H1 (cell line): ENCODE results near the gene RRAS. TPM values are rescaled to one million over a fixed set of nuclear protein-coding genes. Genes with fewer than 3 reads are reported as not detected.

Experiments used
- CTCF ChIA-PET: fragments of 300-600 bp; sonication (Branson Sonifier 250); formaldehyde crosslinking; loops from one replicate; lab custom pipeline; 2021; ENCODE audit not compliant: partially characterized antibody; lab: Charles Lee
- POLR2A ChIA-PET: fragments of 300-600 bp; sonication (Branson Sonifier 250); formaldehyde crosslinking; loops from one replicate; lab custom pipeline; 2021; ENCODE audit warnings: inconsistent platforms; ENCODE audit not compliant: partially characterized antibody; lab: Charles Lee
- DNase-seq, 2 experiments: peaks; one replicate each; pipeline versions ENCODE4 v3.0.0 to v3.0.0-alpha.2; 2010 to 2022; ENCODE audit warnings: low spot score in 2 of 2, low read depth in 1 of 2, mixed read lengths in 1 of 2
- FAIRE-seq: peaks from 2 replicates; lab custom pipeline; 2011; peaks lifted over from hg19 to GRCh38; lab: Jason Lieb, UNC
- H2AFZ ChIP-seq: 2 replicates; pipeline ENCODE4 v1.8.1; 2012; ENCODE audit warnings: low read length, inconsistent platforms
- H2AK5ac ChIP-seq: 2 replicates; pipeline ENCODE4 v1.6.1; 2013; ENCODE audit warnings: low read depth, low read length
- H2BK120ac ChIP-seq: replicated peaks from 2 replicates; pipeline ENCODE3; 2013; ENCODE audit warnings: low read depth, low read length, inconsistent platforms
- H2BK12ac ChIP-seq: 2 replicates; pipeline ENCODE4 v1.6.1; 2013; ENCODE audit warnings: low read depth, low read length
- H2BK15ac ChIP-seq: 2 replicates; pipeline ENCODE4 v1.6.1; 2013; ENCODE audit warnings: low read length
- H2BK20ac ChIP-seq: 2 replicates; pipeline ENCODE4 v1.6.1; 2013; ENCODE audit warnings: low read length
- H2BK5ac ChIP-seq: 2 replicates; pipeline ENCODE4 v1.6.1; 2013; ENCODE audit warnings: low read depth, low read length
- H3K14ac ChIP-seq: 2 replicates; pipeline ENCODE4 v1.6.1; 2013; ENCODE audit warnings: inconsistent platforms; ENCODE audit not compliant: insufficient read length
- H3K18ac ChIP-seq: 2 replicates; pipeline ENCODE4 v1.6.1; 2013; ENCODE audit warnings: low read length; ENCODE audit errors: extremely low read depth
- H3K23ac ChIP-seq: 2 replicates; pipeline ENCODE4 v1.6.1; 2013; ENCODE audit warnings: inconsistent platforms; ENCODE audit not compliant: insufficient read length
- H3K23me2 ChIP-seq: 2 replicates; pipeline ENCODE4 v1.6.1; 2013; ENCODE audit warnings: low read depth, low read length
- H3K27ac ChIP-seq: 2 replicates; pipeline ENCODE4 v1.6.1; 2011; ENCODE audit warnings: low read depth, low read length, inconsistent platforms
- H3K27me3 ChIP-seq, 4 experiments: replicated peaks in 1 of 4; 1 replicate in 1 of 4; 2 replicates in 3 of 4; pipeline versions ENCODE4 v1.6.1 to v1.8.1; 2011 to 2013; ENCODE audit warnings: low read length in 3 of 4, mild to moderate bottlenecking in 3 of 4, inconsistent platforms in 2 of 4, mixed read lengths in 2 of 4, moderate library complexity in 1 of 4; ENCODE audit not compliant: control insufficient read depth in 3 of 4, insufficient read depth in 3 of 4; ENCODE audit errors: extremely low read depth in 1 of 4
- H3K36me3 ChIP-seq, 4 experiments: 2 replicates each; pipeline versions ENCODE4 v1.6.1 to v1.8.1; 2011 to 2013; ENCODE audit warnings: mild to moderate bottlenecking in 4 of 4, low read length in 3 of 4, moderate library complexity in 2 of 4, control low read depth in 1 of 4, inconsistent platforms in 1 of 4; ENCODE audit not compliant: insufficient read depth in 4 of 4, control insufficient read depth in 2 of 4
- H3K4ac ChIP-seq: replicated peaks from 2 replicates; pipeline ENCODE3; 2013; ENCODE audit warnings: low read length, low read depth, mixed read lengths, inconsistent platforms; ENCODE audit not compliant: insufficient read length
- H3K4me1 ChIP-seq, 4 experiments: replicated peaks in 1 of 4; 1 replicate in 1 of 4; 2 replicates in 3 of 4; pipeline versions ENCODE4 v1.6.1 to v1.8.1; 2011 to 2013; ENCODE audit warnings: low read length in 3 of 4, inconsistent platforms in 2 of 4, mixed read lengths in 1 of 4; ENCODE audit not compliant: insufficient read depth in 4 of 4, control insufficient read depth in 3 of 4
- H3K4me2 ChIP-seq, 2 experiments: 2 replicates each; pipeline versions ENCODE4 v1.6.1 to v1.8.1; 2011 to 2013; ENCODE audit warnings: low read depth in 2 of 2, low read length in 2 of 2, control low read depth in 1 of 2, inconsistent platforms in 1 of 2, mild to moderate bottlenecking in 1 of 2; ENCODE audit not compliant: insufficient read depth in 1 of 2
- H3K4me3 ChIP-seq, 4 experiments: fragments of 200-600, 300-600 bp in 1 of 4; sonication (generic), shearing (Covaris generic), sonication (Bioruptor Twin) in 1 of 4; 2 replicates each; pipeline versions ENCODE4 v1.5.1 to v1.8.1; 2011 to 2016; ENCODE audit warnings: low read length in 4 of 4, low read depth in 3 of 4, control low read depth in 2 of 4, inconsistent platforms in 2 of 4, mild to moderate bottlenecking in 2 of 4, mixed read lengths in 1 of 4, moderate library complexity in 1 of 4; ENCODE audit not compliant: insufficient read depth in 2 of 4; ENCODE audit errors: extremely low read depth in 1 of 4
- H3K56ac ChIP-seq: replicated peaks from 2 replicates; pipeline ENCODE3; 2013; ENCODE audit warnings: low read depth, mild to moderate bottlenecking, mixed read lengths, low read length, inconsistent platforms; ENCODE audit not compliant: insufficient read length
- H3K79me1 ChIP-seq: 2 replicates; pipeline ENCODE4 v1.6.1; 2013; ENCODE audit warnings: low read depth, low read length, control low read depth
- H3K79me2 ChIP-seq, 2 experiments: 2 replicates each; pipeline versions ENCODE4 v1.6.1 to v1.8.1; 2012 to 2013; ENCODE audit warnings: low read length in 2 of 2, mild to moderate bottlenecking in 2 of 2, inconsistent platforms in 1 of 2; ENCODE audit not compliant: insufficient read depth in 2 of 2, control insufficient read depth in 1 of 2
- H3K9ac ChIP-seq, 4 experiments: replicated peaks in 1 of 4; 1 replicate in 1 of 4; 2 replicates in 3 of 4; pipeline versions ENCODE4 v1.6.1 to v1.8.1; 2011 to 2013; ENCODE audit warnings: low read depth in 3 of 4, low read length in 3 of 4, control low read depth in 2 of 4, mild to moderate bottlenecking in 2 of 4, moderate library complexity in 2 of 4, inconsistent platforms in 1 of 4; ENCODE audit errors: extremely low read depth in 1 of 4
- H3K9me3 ChIP-seq, 2 experiments: 2 replicates each; pipeline versions ENCODE4 v1.6.1 to v1.8.1; 2012 to 2013; ENCODE audit warnings: mild to moderate bottlenecking in 2 of 2, moderate library complexity in 2 of 2, control low read depth in 1 of 2, inconsistent platforms in 1 of 2, low read depth in 1 of 2, low read length in 1 of 2, mixed read lengths in 1 of 2; ENCODE audit not compliant: insufficient read depth in 2 of 2
- H4K20me1 ChIP-seq, 2 experiments: replicated peaks in 1 of 2; 2 replicates each; pipeline versions ENCODE3 to v1.8.1; 2011 to 2013; ENCODE audit warnings: inconsistent platforms in 2 of 2, low read length in 2 of 2, mild to moderate bottlenecking in 1 of 2; ENCODE audit not compliant: insufficient read depth in 2 of 2, control insufficient read depth in 1 of 2
- H4K5ac ChIP-seq: 2 replicates; pipeline ENCODE4 v1.6.1; 2013; ENCODE audit warnings: low read length, low read depth, mixed read lengths, inconsistent platforms; ENCODE audit not compliant: insufficient read length
- H4K8ac ChIP-seq: 2 replicates; pipeline ENCODE4 v1.8.0; 2013; ENCODE audit warnings: mild to moderate bottlenecking, moderate library complexity, low read length, inconsistent platforms; ENCODE audit not compliant: insufficient read depth; ENCODE audit errors: extremely low read depth
- H4K91ac ChIP-seq: replicated peaks from 2 replicates; pipeline ENCODE3; 2013; ENCODE audit warnings: low read length, mixed read lengths, inconsistent platforms; ENCODE audit not compliant: insufficient read length
- CHD2 ChIP-seq: IDR thresholded peaks from 2 replicates; pipeline ENCODE4 v1.6.1; 2012; ENCODE audit warnings: low read length, improper control_type of control experiment
- EZH2 ChIP-seq: fragments of 200-600 bp; sonication (generic); IDR thresholded peaks from 2 replicates; pipeline ENCODE4 v1.7.1; 2012; ENCODE audit warnings: low read depth, mild to moderate bottlenecking, moderate library complexity, low read length, inconsistent platforms; ENCODE audit not compliant: severe bottlenecking
- FOSL1 ChIP-seq: IDR thresholded peaks from 2 replicates; pipeline ENCODE4 v1.6.1; 2011; ENCODE audit warnings: mild to moderate bottlenecking, low read depth, low read length, moderate library complexity; ENCODE audit not compliant: insufficient read depth
- GTF2F1 ChIP-seq: IDR thresholded peaks from 2 replicates; pipeline ENCODE4 v1.6.1; 2012; ENCODE audit warnings: low read depth, low read length, improper control_type of control experiment, borderline replicate concordance
- JUN ChIP-seq: IDR thresholded peaks from 2 replicates; pipeline ENCODE4 v1.6.1; 2011; ENCODE audit warnings: low read depth, mild to moderate bottlenecking, improper control_type of control experiment, low read length
- KDM1A ChIP-seq: fragments of 200-600, 300-600 bp; sonication (generic); IDR thresholded peaks from 2 replicates; pipeline ENCODE4 v1.7.1; 2016; ENCODE audit warnings: mild to moderate bottlenecking, low read length, borderline replicate concordance
- POLR2A ChIP-seq, 2 experiments: IDR thresholded peaks; 1 replicate in 1 of 2; 2 replicates in 1 of 2; pipeline ENCODE4 v1.6.1; 2011; ENCODE audit warnings: low read depth in 2 of 2, low read length in 2 of 2, mild to moderate bottlenecking in 2 of 2; ENCODE audit errors: control extremely low read depth in 1 of 2
- RAD21 ChIP-seq, 2 experiments: IDR thresholded peaks in 1 of 2; conservative IDR thresholded peaks in 1 of 2; 2 replicates each; pipeline ENCODE4 v1.6.1; 2011; ENCODE audit warnings: low read depth in 2 of 2, low read length in 2 of 2, improper control_type of control experiment in 1 of 2, inconsistent platforms in 1 of 2, mild to moderate bottlenecking in 1 of 2, moderate library complexity in 1 of 2
- RXRA ChIP-seq: IDR thresholded peaks from 2 replicates; pipeline ENCODE4 v1.6.1; 2011; ENCODE audit warnings: low read depth, mild to moderate bottlenecking, low read length, moderate library complexity; ENCODE audit not compliant: insufficient read depth
- SIN3A ChIP-seq, 2 experiments: IDR thresholded peaks in 1 of 2; conservative IDR thresholded peaks in 1 of 2; 2 replicates each; pipeline ENCODE4 v1.6.1; 2011 to 2012; ENCODE audit warnings: low read length in 2 of 2, improper control_type of control experiment in 1 of 2, low read depth in 1 of 2, mild to moderate bottlenecking in 1 of 2
- SUZ12 ChIP-seq: fragments of 200-600 bp; sonication (generic); IDR thresholded peaks from 2 replicates; pipeline ENCODE4 v1.6.1; 2012; ENCODE audit warnings: mild to moderate bottlenecking, inconsistent platforms, low read length, moderate library complexity, mixed read lengths
- TAF7 ChIP-seq: optimal IDR thresholded peaks from 2 replicates; pipeline ENCODE3; 2011; ENCODE audit warnings: low read depth, mild to moderate bottlenecking, inconsistent platforms, low read length, moderate library complexity, borderline replicate concordance
- WGBS, 2 experiments: shearing (Covaris generic) in 1 of 2; methylation state at CpG; one replicate each; pipeline versions ENCODE4 v1.1.6 to v1.1.7; 2013 to 2015; ENCODE audit warnings: low lambda C conversion rate in 2 of 2, mixed read lengths in 2 of 2, inconsistent platforms in 1 of 2, low coverage in 1 of 2, missing lambda C conversion rate in 1 of 2; ENCODE audit not compliant: insufficient replicate concordance in 2 of 2, insufficient coverage in 1 of 2, insufficient read length in 1 of 2; ENCODE audit errors: extremely low coverage in 1 of 2, missing lambda C conversion rate in 1 of 2; 5-methylcytosine and 5-hydroxymethylcytosine counted together
- polyA plus RNA-seq, 7 experiments: library from polyadenylated mRNA; depleted of rRNA in 3 of 7; stranded (reverse) in 5 of 7; unstranded in 2 of 7; fragments of >200 nt in 5 of 7; fragments of 200-250 nt in 2 of 7; gene quantifications; 1 replicate in 5 of 7; 2 replicates in 1 of 7; 4 replicates in 1 of 7; pipeline versions ENCODE4 v1.2.1 to v1.2.3, GENCODE V29; 2011 to 2013; ENCODE audit warnings: missing spikeins in 2 of 7, mixed read lengths in 2 of 7
- total RNA-seq: library from RNA; stranded (reverse); fragmentation: NEBNext Ultra II Directional; extraction: Animal tissue kit (Norgen Biotek cat#: 25700); gene quantifications from 2 replicates; pipeline ENCODE4 v1.2.1, GENCODE V29; 2021

The RRAS gene
- total and polyA plus RNA-seq, 2 of the 8 experiments (the other 6 are each of a cell fraction or from before 2014, with no cell fraction given): 17.7 to 49.1 TPM

- TF ChIP-seq GTF2F1 (no peak), RXRA (no peak), TAF7 (no peak), POLR2A (IDR thresholded peaks at IDR 0.05; ENCODE audit: control extremely low read depth in 1 of 2, low read depth in 2 of 2, low read length in 2 of 2) (no peak), JUN (no peak), RAD21 (IDR thresholded peaks at IDR 0.05 in 1 of 2, conservative IDR thresholded peaks at IDR 0.05 in 1 of 2; ENCODE audit: low read depth in 2 of 2, low read length in 2 of 2) (no peak), CHD2 (no peak), KDM1A (no peak), EZH2 (no peak), FOSL1 (no peak), SUZ12 (no peak), SIN3A (conservative IDR thresholded peaks at IDR 0.05 in 1 of 2, IDR thresholded peaks at IDR 0.05 in 1 of 2; ENCODE audit: low read depth in 1 of 2, low read length in 2 of 2) (no peak)
- no peak overlapping the region for H2BK120ac ChIP-seq
- no peak overlapping the region for H2BK12ac ChIP-seq
- no peak overlapping the region for H2BK20ac ChIP-seq
- no peak overlapping the region for H2AFZ ChIP-seq
- peaks cover 19 to 82% (median 54%) of the 10 kb centered on the region in 4 experiments for H3K36me3 ChIP-seq
- H2BK5ac ChIP-seq: no peak overlapping the region
- FAIRE-seq (no peak), DNase-seq (no peak)
- H4K91ac ChIP-seq: no peak overlapping the region
- 97% methylated on average over 2 of the region's 2 CpGs; no CpG with 5 or more reads in 1 of the 2 experiments for WGBS, 2 experiments
- H4K8ac ChIP-seq: no peak overlapping the region; the same call in 1 of the 2 replicates
- no peak overlapping the region for H3K9ac ChIP-seq
- no peak overlapping the region for H2BK15ac ChIP-seq
- H3K4me3 ChIP-seq: no peak overlapping the region
- no peak overlapping the region for H3K23ac ChIP-seq
- H3K4me1 ChIP-seq: no peaks in the 10 kb centered on the region
- H3K18ac ChIP-seq: no peak overlapping the region
- no peak overlapping the region for H4K5ac ChIP-seq
- no peaks in the 10 kb centered on the region for H3K23me2 ChIP-seq
- no peak overlapping the region for H2AK5ac ChIP-seq
- ChIA-PET POLR2A (interaction anchor here (1.4 to 50.7 kb wide), 4 partner anchors 1 to 103 kb away, joined by 3 to 840 read pairs (median 424); partner anchors contain the start of genes PRR12, RRAS and SCAF1), CTCF (interaction anchor here (1.3 to 1.6 kb wide), 2 partner anchors 19 to 33 kb away, joined by 3 to 7 read pairs; no protein-coding TSS in a partner anchor)
- H3K27me3 ChIP-seq: no peaks in the 10 kb centered on the region
- no peak overlapping the region for H3K14ac ChIP-seq
- no peak overlapping the region for H3K27ac ChIP-seq
- H3K9me3 ChIP-seq: no peaks in the 10 kb centered on the region
- no peaks in the 10 kb centered on the region; the same call in none of the 2 replicates for H3K79me1 ChIP-seq
- no peak overlapping the region for H3K56ac ChIP-seq
- peaks cover under 1 to 24% of the 10 kb centered on the region in 2 experiments for H4K20me1 ChIP-seq
- H3K79me2 ChIP-seq: peaks cover 4 to 78% of the 10 kb centered on the region in 2 experiments; a peak in 2 of 4 replicates
- H3K4ac ChIP-seq: no peak overlapping the region
- no peak overlapping the region for H3K4me2 ChIP-seq
Observed at GRCh38 chr19:49602806-49603205, 37.1 kb downstream of the RRAS start.
